Dermis microvascular lymphatic vessel endothelial cell (primary cell): ENCODE results near the gene GGA2. TPM values are rescaled to one million over a fixed set of nuclear protein-coding genes. Genes with fewer than 3 reads are reported as not detected.
"Not testable (repeated sequence)": the region's sequence is repeated elsewhere in the genome, so short reads cannot be mapped to it uniquely, and the experiment has no call there.

Source experiments
- DNase-seq, 2 donors: peaks; one replicate each; pipeline versions ENCODE4 v3.0.0 to v3.0.0-alpha.2; 2010; ENCODE audit warnings: low read depth in 2 of 2
- total RNA-seq: library from RNA; depleted of rRNA; stranded (reverse); fragments of >200 nt; gene quantifications from 2 replicates; pipeline ENCODE4 v1.2.1, GENCODE V29; 2014

GGA2 gene
- total RNA-seq, 1 donor from 2014 or later = 21.2 TPM

DNA sequence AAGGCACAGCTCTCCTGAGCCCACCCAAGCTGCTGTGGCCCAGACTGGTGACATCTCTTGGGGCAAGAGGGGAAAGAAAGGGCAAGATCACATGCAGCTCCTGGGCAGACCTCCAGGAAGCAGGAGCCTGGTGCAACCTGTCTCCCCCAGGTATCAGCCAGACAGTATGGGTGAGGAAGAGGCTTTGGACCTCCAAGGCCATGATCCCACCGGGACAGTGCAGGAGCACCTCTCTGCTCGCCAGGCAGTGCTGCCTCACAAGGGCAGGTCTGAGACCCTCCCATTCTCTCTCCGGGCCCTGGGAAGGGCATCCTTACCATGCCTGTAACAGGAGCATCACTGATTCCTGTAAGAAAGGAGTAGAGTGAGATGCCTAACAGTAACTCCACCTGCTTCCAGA is 31.7 kb downstream of the GGA2 start:
- DNase-seq = no peak

GRCh38 chr16:23476289-23476688 is 34.0 kb downstream of the GGA2 start:
- DNase-seq = no peak

DNA sequence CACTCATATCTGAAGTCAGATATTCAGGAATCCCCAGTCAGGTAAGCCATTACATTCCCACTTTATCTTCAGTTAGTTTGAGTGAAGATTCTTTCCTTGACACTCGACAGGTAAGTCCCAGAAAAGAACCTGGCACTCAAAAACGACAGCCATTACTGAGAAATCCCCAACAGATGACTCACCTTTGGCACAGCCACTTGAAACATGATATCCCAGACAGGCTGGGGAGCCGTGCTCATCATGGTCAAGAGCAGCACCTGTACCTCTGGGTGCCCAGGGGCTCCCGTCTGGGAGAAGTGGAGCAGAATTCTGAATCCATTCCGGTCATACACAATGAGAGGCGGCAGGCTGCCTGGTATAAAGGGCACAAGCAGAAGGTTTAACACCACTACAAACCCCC is 40.5 kb downstream of the GGA2 start:
- peak in 1 of 2 donors; percentile 31 for DNase-seq

- peak in 1 of 2 donors; percentile 39 for DNase-seq
Observed at GRCh38 chr16:23466162-23466885, 44.0 kb downstream of the GGA2 start.

DNA sequence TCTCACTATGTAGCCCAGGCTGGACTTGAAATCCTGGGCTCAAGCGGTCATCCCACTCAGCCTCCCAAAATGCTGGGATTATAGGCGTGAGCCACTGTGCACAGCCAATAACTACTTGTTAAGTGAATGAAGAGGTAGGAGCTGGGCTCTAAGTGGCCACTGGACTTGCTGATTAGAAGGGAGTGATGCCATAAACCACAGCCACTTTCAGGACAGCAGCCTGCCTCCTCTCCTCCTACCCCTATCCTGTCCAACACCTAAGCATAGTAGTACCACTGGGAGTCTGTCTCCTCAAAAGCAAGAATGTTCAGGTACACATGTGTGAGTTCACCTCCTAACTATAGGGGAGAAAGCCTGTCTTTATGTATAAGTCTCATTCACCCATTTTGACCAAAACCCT is 45.1 kb downstream of the GGA2 start:
- no peak for DNase-seq

- DNase-seq = no peak
Observed at GRCh38 chr16:23464196-23464595, 46.1 kb downstream of the GGA2 start.

DNA sequence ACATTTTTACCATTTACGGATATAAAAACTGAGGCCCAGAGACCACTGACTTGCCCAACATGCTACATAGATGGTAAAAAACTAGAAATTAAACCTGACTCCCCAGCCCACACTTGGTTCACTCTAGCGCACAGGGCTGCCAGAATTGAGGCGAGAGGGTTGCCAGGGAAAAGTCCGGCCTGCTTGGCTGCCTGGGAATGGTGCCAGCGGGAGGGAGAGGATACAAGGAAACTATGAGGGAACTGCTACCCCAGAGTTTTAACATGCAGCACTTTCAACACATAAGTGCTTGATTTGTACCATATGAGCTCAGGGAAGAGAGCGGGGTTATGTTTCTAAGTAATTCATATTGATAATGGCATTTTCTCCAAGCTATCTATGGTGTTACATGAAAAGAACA is 47.3 kb downstream of the GGA2 start:
- DNase-seq = peak; percentile 25 to 53

GRCh38 chr16:23453338-23454052 is 56.8 kb downstream of the GGA2 start:
- DNase-seq = no peak

GRCh38 chr16:23452572-23453337 is 57.5 kb downstream of the GGA2 start, which contains the start of gene COG7:
COG7 (minus strand) TSS chr16:23453189; CDS start chr16:23452994, 195 bp downstream.
- peak; percentile 80 to 89 for DNase-seq

DNA sequence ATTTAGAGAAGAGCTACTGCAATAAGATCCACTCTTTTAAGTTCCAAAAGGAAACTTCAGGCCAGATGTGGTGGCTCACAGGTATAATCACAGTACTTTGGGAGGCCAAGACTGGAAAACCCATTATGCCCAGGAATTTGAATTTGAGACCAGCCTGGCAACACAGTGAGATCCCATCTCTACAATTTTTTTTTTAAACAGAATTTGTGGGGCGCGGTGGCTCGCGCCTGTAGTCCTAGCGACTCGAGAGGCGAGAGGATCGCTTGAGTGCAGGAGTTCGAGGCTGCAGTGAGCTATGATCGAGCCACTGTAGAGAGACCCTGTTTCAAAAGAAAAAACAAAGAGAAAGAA is 58.1 kb downstream of the GGA2 start:
- peak in 1 of 2 donors; percentile 6 for DNase-seq

DNA sequence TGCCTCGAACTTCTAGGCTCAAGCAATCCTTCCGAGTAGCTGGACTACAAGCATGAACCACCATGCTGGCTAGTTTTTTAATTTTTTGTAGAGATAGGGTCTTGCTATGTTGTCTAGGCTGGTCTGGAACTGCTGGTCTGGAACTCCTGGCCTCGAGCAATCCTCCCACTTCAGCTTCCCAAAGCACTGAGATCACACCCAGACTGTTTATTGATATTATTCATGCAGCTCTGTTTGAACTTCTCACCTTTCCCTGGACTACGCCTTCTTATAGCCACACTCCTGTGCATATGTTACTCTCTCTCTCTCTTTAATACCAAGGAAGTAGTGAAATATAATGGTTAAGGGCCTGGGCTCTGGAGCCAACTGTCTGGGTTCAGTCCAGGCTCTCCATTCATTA is 61.9 kb downstream of the GGA2 start:
- no peak for DNase-seq

DNA sequence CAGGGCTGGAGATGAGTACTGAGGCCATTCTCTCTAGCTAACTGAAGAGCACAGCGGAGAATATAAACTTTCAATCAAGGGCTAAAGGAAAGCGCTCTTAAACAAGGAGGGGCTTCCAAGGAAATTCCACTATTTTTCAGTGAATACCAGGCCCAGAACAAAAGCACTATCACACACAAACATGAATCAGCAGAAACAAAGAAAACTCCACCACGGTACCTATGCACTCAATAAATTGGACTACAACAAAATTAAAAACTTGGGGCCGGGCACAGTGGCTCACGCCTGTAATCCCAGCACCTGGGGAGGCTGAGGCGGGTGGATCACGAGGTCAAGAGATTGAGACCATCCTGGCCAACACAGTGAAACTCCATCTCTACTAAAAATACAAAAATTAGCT is 72.8 kb downstream of the GGA2 start:
- not testable (repeated sequence) for DNase-seq

DNA sequence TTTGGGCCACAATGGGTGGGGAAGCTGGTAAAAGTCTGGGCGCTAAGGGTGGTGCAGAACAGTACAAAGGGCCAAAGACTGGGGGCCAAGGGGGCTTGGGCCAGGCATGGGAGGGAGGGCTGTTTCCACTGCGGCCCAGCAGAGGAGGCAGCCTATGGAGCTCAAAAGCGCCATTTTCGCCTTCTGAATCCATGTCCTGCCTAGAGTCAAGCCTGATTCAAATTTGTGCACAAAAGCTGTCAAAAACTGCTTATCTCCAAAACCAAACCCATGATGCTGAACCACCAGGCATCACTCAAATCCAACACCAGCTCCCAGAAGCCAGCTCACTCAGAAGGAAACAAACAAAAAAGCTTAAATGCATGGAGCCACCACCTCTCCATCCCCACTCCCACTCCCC is 73.3 kb downstream of the GGA2 start:
- DNase-seq = no peak

GRCh38 chr16:23435500-23435899 is 74.8 kb downstream of the GGA2 start:
- DNase-seq = peak; percentile 55 to 82

DNA sequence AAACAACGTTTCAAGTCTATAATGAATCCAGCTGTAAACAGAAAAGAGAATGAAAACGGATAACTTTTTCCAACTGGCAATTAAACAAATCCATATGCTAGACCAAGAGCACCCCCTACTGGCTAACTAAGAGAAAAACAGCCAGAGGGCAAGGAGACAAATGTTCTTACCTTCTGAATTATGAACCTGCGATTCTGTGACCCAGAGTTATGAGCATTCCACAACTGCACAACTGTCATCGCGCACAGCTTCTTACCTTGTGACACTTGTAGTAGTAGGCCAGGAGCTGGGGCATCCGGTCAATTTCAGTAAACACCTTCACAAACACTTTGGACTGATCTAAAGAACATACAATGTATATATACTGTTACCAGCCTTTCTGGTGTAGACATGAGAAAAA is 75.9 kb downstream of the GGA2 start:
- peak; percentile 80 to 88 for DNase-seq

DNA sequence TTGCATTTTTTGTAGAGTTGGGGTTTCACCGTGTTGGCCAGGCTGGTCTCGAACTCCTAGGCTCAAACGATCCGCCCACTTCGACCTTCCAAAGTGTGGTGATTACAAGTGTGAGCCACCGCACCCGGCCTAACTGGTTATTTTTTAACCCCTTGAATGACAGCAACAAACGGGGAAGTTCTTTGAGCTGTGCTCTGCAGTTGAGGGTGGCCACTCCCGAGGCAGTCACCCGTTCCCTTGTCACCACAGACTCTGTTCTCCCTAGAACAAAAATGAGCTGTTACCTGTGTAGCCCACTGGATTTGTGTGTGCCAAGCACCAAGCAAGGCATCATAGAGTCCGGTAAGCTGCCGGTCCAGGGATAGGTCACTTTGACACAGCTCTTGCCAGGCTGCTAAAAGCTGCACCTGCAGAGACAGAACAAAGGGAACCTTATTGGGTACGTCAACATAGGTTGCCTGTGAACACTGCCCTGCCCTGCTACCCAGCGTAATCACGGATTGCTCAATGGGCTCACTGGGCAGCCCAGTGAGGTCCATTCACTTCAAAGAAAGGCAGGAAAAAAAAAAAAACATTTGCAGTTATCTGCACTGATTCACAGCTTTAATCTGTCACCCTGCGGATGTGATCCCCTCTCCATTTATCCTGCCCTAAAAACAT is 76.9 kb downstream of the GGA2 start:
- no peak for DNase-seq

DNA sequence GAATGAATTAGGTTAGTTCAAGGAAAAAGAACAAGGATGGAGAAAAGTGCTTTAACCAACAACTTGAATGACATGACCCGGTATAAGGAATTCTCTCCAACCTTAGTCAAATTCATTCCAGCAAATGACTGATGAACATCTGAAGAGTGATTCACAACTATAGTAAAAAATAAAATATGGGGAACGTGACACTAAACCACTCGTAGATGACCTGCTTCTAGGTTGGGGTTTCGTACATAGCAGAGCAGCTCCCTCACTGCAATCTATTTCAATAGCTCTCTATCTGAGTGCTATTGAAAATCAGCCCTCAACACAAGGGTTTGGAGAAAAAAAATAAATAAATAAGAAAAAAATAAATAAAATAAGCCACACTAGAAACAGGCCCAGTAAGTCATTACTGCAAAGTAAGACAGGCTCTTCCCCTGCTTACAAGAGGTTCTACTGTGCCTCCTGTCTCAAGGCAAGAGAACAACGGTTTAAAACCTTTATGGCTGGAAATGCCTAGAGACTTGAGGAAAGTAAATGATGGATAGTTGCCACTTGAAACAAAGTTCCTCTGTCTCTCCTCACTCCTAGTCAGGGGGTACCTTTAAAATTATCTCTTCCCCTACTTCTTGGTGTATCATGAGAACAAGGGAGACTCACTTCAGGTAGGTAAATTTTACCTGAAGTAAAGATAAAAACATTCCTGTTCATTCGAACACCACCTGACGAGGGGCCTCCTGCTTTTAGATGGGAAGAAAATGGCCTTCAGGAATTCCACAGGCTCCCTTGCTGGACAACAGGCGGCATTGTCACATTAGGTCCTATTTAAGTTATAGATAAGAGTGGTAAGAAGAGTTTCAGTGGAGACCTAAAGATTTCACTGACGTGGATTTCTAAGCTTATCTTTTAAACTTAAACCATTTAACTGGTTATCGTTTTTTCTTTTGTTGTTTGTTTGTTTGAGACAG is 77.8 kb downstream of the GGA2 start:
- DNase-seq = no peak

DNA sequence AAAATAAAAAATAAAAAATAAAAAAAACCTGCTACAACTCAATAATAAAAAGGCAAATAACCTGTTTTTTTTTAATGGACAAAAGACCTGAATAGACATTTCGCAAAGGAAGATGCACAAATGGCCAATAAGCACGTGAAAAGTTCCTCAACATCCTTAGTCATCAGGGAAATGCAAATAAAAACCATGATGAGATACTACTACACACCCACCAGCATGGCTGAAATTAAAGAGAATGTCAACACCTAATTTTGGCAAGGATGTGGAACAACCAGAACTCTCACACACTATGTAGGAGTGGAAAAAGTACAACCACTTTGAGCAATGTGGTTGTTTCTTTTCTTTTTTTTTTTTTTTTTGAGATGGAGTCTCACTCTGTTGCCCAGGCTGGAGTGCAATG is 81.9 kb downstream of the GGA2 start:
- DNase-seq = no peak

GRCh38 chr16:23424292-23424958 is 85.9 kb downstream of the GGA2 start:
- DNase-seq = peak in 1 of 2 donors; percentile 63

DNA sequence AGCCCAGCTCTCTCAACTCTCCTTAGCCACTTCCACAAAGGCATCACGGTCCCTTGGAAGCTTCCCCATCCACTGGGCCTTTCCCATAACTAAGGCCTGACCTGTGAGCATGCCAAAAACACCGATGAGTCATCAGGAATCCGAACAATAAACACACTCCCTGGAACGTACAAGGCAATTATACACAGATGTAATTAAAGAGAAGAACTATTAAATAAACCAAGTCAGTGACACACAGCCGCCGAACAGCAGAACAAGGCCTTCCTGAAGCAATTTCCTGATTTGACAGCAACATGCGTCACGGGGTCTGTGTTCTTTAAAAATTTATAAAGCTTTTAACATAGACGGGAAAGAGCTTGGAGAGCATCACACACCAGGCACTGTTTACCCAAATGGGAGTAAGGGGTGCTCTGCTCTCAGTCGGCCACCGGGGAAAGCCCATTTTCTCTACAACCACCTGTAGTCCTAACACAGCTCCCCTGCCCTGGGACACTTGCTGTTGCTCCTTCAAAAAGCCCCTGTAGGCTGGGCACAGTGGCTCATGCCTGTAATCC is 86.7 kb downstream of the GGA2 start:
- peak; percentile 99 for DNase-seq
